NCI-H748 (cell line): ENCODE data around the gene HMSD.

Experiments
- DNase-seq: peaks from one replicate; lab custom pipeline; 2025; ENCODE audit not compliant: unreplicated experiment; lab: John Stamatoyannopoulos, UW

Gene HMSD

GRCh38 chr18:63953811-63954210, 4.7 kb downstream of the HMSD start:
- peak; percentile 12 for DNase-seq

- no peak for DNase-seq
These were observed 7.7 kb downstream of the HMSD start for GRCh38 chr18:63956755-63957154.

GRCh38 chr18:63960891-63961290, 11.8 kb downstream of the HMSD start:
- DNase-seq: no peak

- no peak for DNase-seq
These were observed 12.4 kb downstream of the HMSD start for GRCh38 chr18:63961435-63961980.

- DNase-seq: no peak
These were observed 13.0 kb downstream of the HMSD start for GRCh38 chr18:63962137-63962536.

- peak; percentile 77 for DNase-seq
These were observed 14.6 kb downstream of the HMSD start for GRCh38 chr18:63963615-63964256.

- DNase-seq: no peak
These were observed 15.8 kb downstream of the HMSD start for GRCh38 chr18:63964908-63965307.

GRCh38 chr18:63965716-63966330, 16.7 kb downstream of the HMSD start:
- DNase-seq: no peak

- DNase-seq: peak; percentile 98
These were observed 21.1 kb downstream of the HMSD start, which contains the start of gene SERPINB8 for GRCh38 chr18:63969942-63970808. Gene SERPINB8 (plus strand): TSS chr18:63970081. CDS start chr18:63978309, 8,228 bp downstream.

GRCh38 chr18:63970809-63971205, 21.7 kb downstream of the HMSD start:
- DNase-seq: peak; percentile 86

GRCh38 chr18:63971320-63972001, 22.4 kb downstream of the HMSD start:
- peak; percentile 56 for DNase-seq

GRCh38 chr18:63972002-63972376, 22.9 kb downstream of the HMSD start:
- no peak for DNase-seq

- peak; percentile 33 for DNase-seq
These were observed 25.9 kb downstream of the HMSD start for GRCh38 chr18:63974991-63975390.

- DNase-seq: no peak
These were observed 26.5 kb downstream of the HMSD start for GRCh38 chr18:63975628-63976027.

- DNase-seq: no peak
These were observed 27.9 kb downstream of the HMSD start for GRCh38 chr18:63977040-63977439.

- DNase-seq: peak; percentile 70
These were observed 30.4 kb downstream of the HMSD start for GRCh38 chr18:63979409-63979920.

- DNase-seq: no peak
These were observed 30.9 kb downstream of the HMSD start for GRCh38 chr18:63980027-63980426.

GRCh38 chr18:63980896-63981460, 31.9 kb downstream of the HMSD start:
- DNase-seq: no peak

GRCh38 chr18:63981719-63982118, 32.6 kb downstream of the HMSD start:
- DNase-seq: no peak

- DNase-seq: no peak
These were observed 33.3 kb downstream of the HMSD start for GRCh38 chr18:63982361-63982760.
